ENCODE results near the gene DOK7.
"Not testable (repeated sequence)": the region's sequence is repeated elsewhere in the genome, so short reads cannot be mapped to it uniquely, and the experiment has no call there.

The DOK7 gene

GRCh38 chr4:3524349-3524748 is 61.2 kb downstream of the DOK7 start:
- peak; percentile 22 for DNase-seq

GRCh38 chr4:3524920-3525319 is 61.8 kb downstream of the DOK7 start:
- peak; percentile 29 for DNase-seq

GRCh38 chr4:3525532-3526430 is 62.7 kb downstream of the DOK7 start:
- no peak for DNase-seq

GRCh38 chr4:3526456-3526855 is 63.4 kb downstream of the DOK7 start:
- DNase-seq, result no peak

GRCh38 chr4:3527101-3527913 is 64.2 kb downstream of the DOK7 start:
- DNase-seq, result no peak

GRCh38 chr4:3527914-3528876 is 65.1 kb downstream of the DOK7 start:
- no peak for DNase-seq

GRCh38 chr4:3529363-3529762 is 66.3 kb downstream of the DOK7 start:
- DNase-seq, result no peak

- no peak for DNase-seq
Observed at GRCh38 chr4:3530051-3530450, 66.9 kb downstream of the DOK7 start.

GRCh38 chr4:3530663-3531254 is 67.7 kb downstream of the DOK7 start:
- no peak for DNase-seq

GRCh38 chr4:3531318-3531878 is 68.3 kb downstream of the DOK7 start:
- no peak for DNase-seq

GRCh38 chr4:3531879-3532750 is 69.0 kb downstream of the DOK7 start, which contains the start of gene LRPAP1:
Gene LRPAP1 (minus strand): TSS chr4:3532422. CDS start chr4:3532412, 10 bp downstream.
- peak; percentile 95 for DNase-seq

- no peak for DNase-seq
Observed at GRCh38 chr4:3532751-3533422, 69.8 kb downstream of the DOK7 start.

- DNase-seq, result no peak
Observed at GRCh38 chr4:3533423-3533820, 70.3 kb downstream of the DOK7 start.

- DNase-seq, result not testable (repeated sequence)
Observed at GRCh38 chr4:3535812-3536211, 72.7 kb downstream of the DOK7 start.

- DNase-seq, result not testable (repeated sequence)
Observed at GRCh38 chr4:3538906-3539305, 75.8 kb downstream of the DOK7 start.

- DNase-seq, result not testable (repeated sequence)
Observed at GRCh38 chr4:3543415-3543814, 80.3 kb downstream of the DOK7 start.
